ENCODE measurements around the gene FOXN3. TPM values are rescaled to one million over a fixed set of nuclear protein-coding genes. Genes with fewer than 3 reads are reported as not detected.

Gene FOXN3
- total RNA-seq, 1 experiment from 2014 or later: 125 TPM

DNA sequence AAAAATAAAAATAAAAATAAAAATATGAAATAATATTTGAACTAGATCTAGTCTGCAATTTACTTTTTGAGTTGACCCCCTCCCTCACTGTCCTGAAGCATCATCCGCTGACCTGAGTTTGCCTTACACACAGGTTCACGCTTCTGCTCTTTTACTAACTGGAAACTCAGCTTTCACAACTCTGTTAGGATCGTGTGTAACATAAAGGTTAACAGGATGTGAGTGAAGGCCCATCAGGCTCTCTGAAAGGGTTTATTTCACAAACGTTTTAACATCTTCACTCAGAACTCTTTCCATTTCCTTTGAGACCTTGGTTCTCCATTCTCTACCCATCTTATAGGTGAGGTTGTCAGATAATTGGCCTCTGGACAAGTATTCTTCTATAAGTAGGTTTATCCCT lies 191.4 kb downstream of the FOXN3 start:
- no peak for DNase-seq
- Histone ChIP-seq H2AK5ac (ENCODE audit: insufficient read length, low read length) (no peak overlapping the region), H2BK20ac (ENCODE audit: low read depth, low read length, poor library complexity, severe bottlenecking) (no peak overlapping the region), H3K27ac (ENCODE audit: insufficient read length, low read depth, low read length) (no peak overlapping the region), H3K56ac (ENCODE audit: insufficient read length, low read depth, low read length) (no peak overlapping the region), H3K14ac (ENCODE audit: insufficient read depth, low read length) (no peak overlapping the region), H2AFZ (ENCODE audit: low read length) (no peak overlapping the region), H2BK5ac (ENCODE audit: insufficient read length, low read length) (no peak overlapping the region), H4K20me1 (ENCODE audit: control insufficient read depth, insufficient read depth, insufficient read length) (no peaks in the 10 kb centered on the region), H4K8ac (replicated peaks; ENCODE audit: insufficient read length, low read depth, low read length) (no peak overlapping the region), H3K79me2 (ENCODE audit: insufficient read depth, low read length) (no peaks in the 10 kb centered on the region; the same call in 1 of the 2 replicates), H3K4me2 (ENCODE audit: insufficient read depth, insufficient read length, low read length) (no peak overlapping the region), H3K18ac (ENCODE audit: insufficient read length, low read depth, low read length) (no peak overlapping the region), H3K9ac (ENCODE audit: extremely low read depth, insufficient read length, low read length) (no peak overlapping the region), H3T11ph (ENCODE audit: low read length) (no peak overlapping the region), H2BK12ac (ENCODE audit: insufficient read length, low read depth, low read length) (no peak overlapping the region), H4K91ac (ENCODE audit: insufficient read length, low read depth, low read length) (no peak overlapping the region), H3K9me3 (ENCODE audit: control insufficient read depth, low read depth, low read length) (no peaks in the 10 kb centered on the region), H2BK15ac (ENCODE audit: low read depth, low read length) (no peak overlapping the region), H3K79me1 (ENCODE audit: insufficient read depth, low read depth, low read length, poor library complexity, severe bottlenecking) (peaks cover 9% of the 10 kb centered on the region), H2BK120ac (ENCODE audit: low read depth, low read length, poor library complexity, severe bottlenecking) (no peak overlapping the region), H3K27me3 (ENCODE audit: insufficient read depth, low read length) (no peaks in the 10 kb centered on the region), H4K5ac (ENCODE audit: insufficient read length, low read depth, low read length) (no peak overlapping the region), H3K4me1 (ENCODE audit: insufficient read depth, low read length) (no peaks in the 10 kb centered on the region; the same call in 1 of the 2 replicates), H3K23ac (ENCODE audit: insufficient read length, low read depth, low read length) (no peak overlapping the region), H3K4ac (ENCODE audit: low read depth, low read length) (no peak overlapping the region), H3K23me2 (ENCODE audit: insufficient read length, low read depth, low read length, poor library complexity, severe bottlenecking) (no peaks in the 10 kb centered on the region)
- Mint-ChIP-seq H3K9me3 (no peaks in the 10 kb centered on the region), H3K27ac (no peak overlapping the region), H3K4me1 (peaks cover 21 to 36% of the 10 kb centered on the region in 2 experiments), H3K4me3 (no peak overlapping the region), H3K36me3 (ENCODE audit: insufficient read depth in 1 of 3, low read depth in 3 of 3) (peaks cover under 1 to 15% (median 4%) of the 10 kb centered on the region in 3 experiments; a peak in 5 of 7 replicates), H3K27me3 (ENCODE audit: low read depth) (no peaks in the 10 kb centered on the region)
- WGBS (ENCODE audit: extremely low coverage, insufficient read length, low lambda C conversion rate): no CpG with 5 or more reads among the region's 4 CpGs
- no peak for TF ChIP-seq CTCF (conservative IDR thresholded peaks at IDR 0.05)
